ENCODE data around the gene RAB38. TPM values are rescaled to one million over a fixed set of nuclear protein-coding genes. Genes with fewer than 3 reads are reported as not detected.

Gene RAB38
- total RNA-seq, 1 experiment from 2014 or later = 7.3 TPM

- Mint-ChIP-seq H3K27me3 (ENCODE audit: unreplicated experiment) (no peaks in the 10 kb centered on the region), H3K9me3 (ENCODE audit: low read depth, unreplicated experiment) (no peaks in the 10 kb centered on the region), H3K4me1 (ENCODE audit: low read depth, unreplicated experiment) (peaks cover 6% of the 10 kb centered on the region), H3K27ac (ENCODE audit: unreplicated experiment) (no peak overlapping the region), H3K4me3 (ENCODE audit: low read depth, unreplicated experiment) (no peak overlapping the region), H3K36me3 (ENCODE audit: insufficient read depth, unreplicated experiment) (peaks cover 14% of the 10 kb centered on the region)
- no TSS peak for BruUV-seq (replicated peaks)
- DNase-seq = no peak
- CTCF ChIA-PET = no interaction called here
- intact Hi-C loops (cut with micrococcal nuclease; ENCODE audit: unreplicated experiment) = no loop called here
- no peak for TF ChIP-seq CTCF (IDR thresholded peaks at IDR 0.05; ENCODE audit: unreplicated experiment)
Measured at GRCh38 chr11:88171982-88172381, 3.3 kb downstream of the RAB38 start.

GRCh38 chr11:88170673-88171072 lies 4.6 kb downstream of the RAB38 start:
- CTCF ChIA-PET = no interaction called here
- no peaks in the 10 kb centered on the region for H3K9me3 Mint-ChIP-seq (ENCODE audit: low read depth, unreplicated experiment)
- no peak overlapping the region for H3K4me3 Mint-ChIP-seq (ENCODE audit: low read depth, unreplicated experiment)
- H3K4me1 Mint-ChIP-seq (ENCODE audit: low read depth, unreplicated experiment) = peaks cover 10% of the 10 kb centered on the region
- H3K27ac Mint-ChIP-seq (ENCODE audit: unreplicated experiment) = no peak overlapping the region
- no TSS peak for BruUV-seq (replicated peaks)
- TF ChIP-seq CTCF (IDR thresholded peaks at IDR 0.05; ENCODE audit: unreplicated experiment) = no peak
- H3K27me3 Mint-ChIP-seq (ENCODE audit: unreplicated experiment) = no peaks in the 10 kb centered on the region
- intact Hi-C loops (cut with micrococcal nuclease; ENCODE audit: unreplicated experiment) = no loop called here
- H3K36me3 Mint-ChIP-seq (ENCODE audit: insufficient read depth, unreplicated experiment) = peaks cover 14% of the 10 kb centered on the region
- DNase-seq = no peak

GRCh38 chr11:88169881-88170280 lies 5.4 kb downstream of the RAB38 start:
- intact Hi-C loops (cut with micrococcal nuclease; ENCODE audit: unreplicated experiment) = no loop called here
- peaks cover 10% of the 10 kb centered on the region for H3K4me1 Mint-ChIP-seq (ENCODE audit: low read depth, unreplicated experiment)
- no peak for DNase-seq
- H3K27me3 Mint-ChIP-seq (ENCODE audit: unreplicated experiment) = no peaks in the 10 kb centered on the region
- BruUV-seq (replicated peaks) = no TSS peak
- CTCF ChIA-PET = no interaction called here
- TF ChIP-seq CTCF (IDR thresholded peaks at IDR 0.05; ENCODE audit: unreplicated experiment) = no peak
- H3K36me3 Mint-ChIP-seq (ENCODE audit: insufficient read depth, unreplicated experiment) = peaks cover 7% of the 10 kb centered on the region
- H3K4me3 Mint-ChIP-seq (ENCODE audit: low read depth, unreplicated experiment) = no peak overlapping the region
- no peaks in the 10 kb centered on the region for H3K9me3 Mint-ChIP-seq (ENCODE audit: low read depth, unreplicated experiment)
- no peak overlapping the region for H3K27ac Mint-ChIP-seq (ENCODE audit: unreplicated experiment)

GRCh38 chr11:88169471-88169870 lies 5.8 kb downstream of the RAB38 start:
- BruUV-seq (replicated peaks) = no TSS peak
- Mint-ChIP-seq H3K4me3 (ENCODE audit: low read depth, unreplicated experiment) (no peak overlapping the region), H3K27ac (ENCODE audit: unreplicated experiment) (no peak overlapping the region), H3K9me3 (ENCODE audit: low read depth, unreplicated experiment) (no peaks in the 10 kb centered on the region), H3K27me3 (ENCODE audit: unreplicated experiment) (no peaks in the 10 kb centered on the region), H3K36me3 (ENCODE audit: insufficient read depth, unreplicated experiment) (peaks cover 3% of the 10 kb centered on the region), H3K4me1 (ENCODE audit: low read depth, unreplicated experiment) (peaks cover 10% of the 10 kb centered on the region)
- DNase-seq = no peak
- CTCF ChIA-PET = no interaction called here
- intact Hi-C loops (cut with micrococcal nuclease; ENCODE audit: unreplicated experiment) = no loop called here
- no peak for TF ChIP-seq CTCF (IDR thresholded peaks at IDR 0.05; ENCODE audit: unreplicated experiment)

GRCh38 chr11:88167853-88168252 lies 7.4 kb downstream of the RAB38 start:
- Mint-ChIP-seq H3K4me1 (ENCODE audit: low read depth, unreplicated experiment) (peaks cover 10% of the 10 kb centered on the region), H3K4me3 (ENCODE audit: low read depth, unreplicated experiment) (no peak overlapping the region), H3K36me3 (ENCODE audit: insufficient read depth, unreplicated experiment) (no peaks in the 10 kb centered on the region), H3K27me3 (ENCODE audit: unreplicated experiment) (no peaks in the 10 kb centered on the region), H3K9me3 (ENCODE audit: low read depth, unreplicated experiment) (peaks cover 2% of the 10 kb centered on the region), H3K27ac (ENCODE audit: unreplicated experiment) (no peak overlapping the region)
- intact Hi-C loops (cut with micrococcal nuclease; ENCODE audit: unreplicated experiment) = no loop called here
- no peak for DNase-seq
- TF ChIP-seq CTCF (IDR thresholded peaks at IDR 0.05; ENCODE audit: unreplicated experiment) = no peak
- CTCF ChIA-PET = no interaction called here
- BruUV-seq (replicated peaks) = no TSS peak

Measured in Calu3 (cell line).